Right atrium auricular region (tissue), 2 donors: ENCODE results near the gene PDE3B. TPM values are rescaled to one million over a fixed set of nuclear protein-coding genes. Genes with fewer than 3 reads are reported as not detected.
"Not testable (repeated sequence)": the region's sequence is repeated elsewhere in the genome, so short reads cannot be mapped to it uniquely, and the experiment has no call there.

ENCODE experiments used
- DNase-seq: peaks from one replicate; pipeline ENCODE4 v3.0.0-alpha.2; 2019; ENCODE audit warnings: low spot score
- H3K27ac ChIP-seq, 2 donors: fragments of 200-600 bp; sonication (generic); 1 replicate in 1 of 2; 2 replicates in 1 of 2; pipeline ENCODE4 v1.5.1; 2016 to 2019
- H3K27me3 ChIP-seq, 2 donors: fragments of 200-600 bp; sonication (generic); one replicate each; pipeline versions ENCODE4 v1.5.1 to v1.6.0; 2017 to 2019
- H3K36me3 ChIP-seq: fragments of 200-600 bp; sonication (generic); one replicate; pipeline ENCODE4 v1.5.1; 2016
- H3K4me1 ChIP-seq, 2 donors: fragments of 200-600 bp; sonication (generic); one replicate each; pipeline versions ENCODE4 v1.5.1 to v1.6.0; 2017 to 2019
- H3K4me3 ChIP-seq, 2 donors: fragments of 200-600 bp; sonication (generic); 1 replicate in 1 of 2; 2 replicates in 1 of 2; pipeline ENCODE4 v1.5.1; 2017 to 2019; ENCODE audit warnings: mild to moderate bottlenecking in 1 of 2, moderate library complexity in 1 of 2
- H3K9me3 ChIP-seq, 2 donors: fragments of 200-600 bp; sonication (generic); one replicate each; pipeline ENCODE4 v1.5.1; 2019
- total RNA-seq, 2 donors: library from RNA; depleted of rRNA; stranded (reverse); fragments of >200 nt; gene quantifications; one replicate each; pipeline ENCODE4 v1.1.0, GENCODE V29; 2016
- TF ChIP-seq, protein P1 (sequence below), 2 donors: fragments of 200-600 bp; sonication (generic); IDR thresholded peaks; one replicate each; pipeline ENCODE4 v1.5.1; 2019; ENCODE audit warnings: antibody characterized with exemption in 2 of 2

PDE3B gene
- total RNA-seq, 2 donors from 2014 or later: 13.9 to 15.3 TPM

DNA sequence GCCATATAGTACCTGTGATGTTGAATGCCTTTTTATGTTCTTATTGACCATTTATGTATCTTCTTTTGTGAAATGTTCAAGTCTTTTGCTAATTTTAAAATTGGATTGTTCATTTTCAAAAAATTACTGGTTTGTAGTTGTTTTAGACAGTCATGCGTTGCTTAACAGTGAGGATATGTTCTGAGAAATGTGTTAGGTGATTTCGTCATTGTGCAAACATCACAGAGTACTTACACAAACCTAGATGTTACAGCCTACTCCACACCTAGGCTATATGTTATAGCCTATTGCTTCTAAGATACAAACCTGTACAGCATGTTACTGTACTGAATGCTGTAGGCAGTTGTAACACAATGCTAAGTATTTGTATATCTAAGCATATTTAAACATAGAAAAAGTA is 32.5 kb downstream of the PDE3B start:
- H3K36me3 ChIP-seq: no peaks in the 10 kb centered on the region
- H3K27me3 ChIP-seq: no peaks in the 10 kb centered on the region
- TF ChIP-seq, protein P1, sequence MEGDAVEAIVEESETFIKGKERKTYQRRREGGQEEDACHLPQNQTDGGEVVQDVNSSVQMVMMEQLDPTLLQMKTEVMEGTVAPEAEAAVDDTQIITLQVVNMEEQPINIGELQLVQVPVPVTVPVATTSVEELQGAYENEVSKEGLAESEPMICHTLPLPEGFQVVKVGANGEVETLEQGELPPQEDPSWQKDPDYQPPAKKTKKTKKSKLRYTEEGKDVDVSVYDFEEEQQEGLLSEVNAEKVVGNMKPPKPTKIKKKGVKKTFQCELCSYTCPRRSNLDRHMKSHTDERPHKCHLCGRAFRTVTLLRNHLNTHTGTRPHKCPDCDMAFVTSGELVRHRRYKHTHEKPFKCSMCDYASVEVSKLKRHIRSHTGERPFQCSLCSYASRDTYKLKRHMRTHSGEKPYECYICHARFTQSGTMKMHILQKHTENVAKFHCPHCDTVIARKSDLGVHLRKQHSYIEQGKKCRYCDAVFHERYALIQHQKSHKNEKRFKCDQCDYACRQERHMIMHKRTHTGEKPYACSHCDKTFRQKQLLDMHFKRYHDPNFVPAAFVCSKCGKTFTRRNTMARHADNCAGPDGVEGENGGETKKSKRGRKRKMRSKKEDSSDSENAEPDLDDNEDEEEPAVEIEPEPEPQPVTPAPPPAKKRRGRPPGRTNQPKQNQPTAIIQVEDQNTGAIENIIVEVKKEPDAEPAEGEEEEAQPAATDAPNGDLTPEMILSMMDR (IDR thresholded peaks at IDR 0.05): no peak
- no peak overlapping the region for H3K27ac ChIP-seq
- no peak for DNase-seq
- H3K4me1 ChIP-seq: no peaks in the 10 kb centered on the region
- no peaks in the 10 kb centered on the region for H3K9me3 ChIP-seq
- no peak overlapping the region for H3K4me3 ChIP-seq

DNA sequence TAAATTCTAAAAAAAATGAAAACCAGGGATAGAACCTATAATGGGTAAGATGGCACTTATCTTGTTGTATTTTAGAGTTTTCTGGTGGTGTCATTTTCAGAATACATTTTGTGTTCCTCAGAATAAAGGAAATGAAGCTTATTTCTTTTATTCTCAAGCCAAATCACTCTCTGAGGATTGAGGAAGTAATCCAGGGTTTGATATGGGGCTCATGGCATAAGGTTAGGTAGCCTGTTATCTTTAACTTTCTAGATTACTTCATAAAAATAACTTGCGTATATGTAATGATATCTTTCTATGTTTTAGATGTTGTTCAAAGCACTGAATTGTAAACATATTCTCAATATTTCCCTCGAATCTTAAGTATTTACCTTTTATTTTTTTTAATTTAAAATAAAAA is 33.5 kb downstream of the PDE3B start:
- Histone ChIP-seq H3K36me3 (no peaks in the 10 kb centered on the region), H3K27me3 (no peaks in the 10 kb centered on the region), H3K4me3 (no peak overlapping the region), H3K27ac (no peak overlapping the region), H3K9me3 (no peaks in the 10 kb centered on the region), H3K4me1 (no peaks in the 10 kb centered on the region)
- no peak for DNase-seq
- TF ChIP-seq, protein P1 (IDR thresholded peaks at IDR 0.05): no peak

DNA sequence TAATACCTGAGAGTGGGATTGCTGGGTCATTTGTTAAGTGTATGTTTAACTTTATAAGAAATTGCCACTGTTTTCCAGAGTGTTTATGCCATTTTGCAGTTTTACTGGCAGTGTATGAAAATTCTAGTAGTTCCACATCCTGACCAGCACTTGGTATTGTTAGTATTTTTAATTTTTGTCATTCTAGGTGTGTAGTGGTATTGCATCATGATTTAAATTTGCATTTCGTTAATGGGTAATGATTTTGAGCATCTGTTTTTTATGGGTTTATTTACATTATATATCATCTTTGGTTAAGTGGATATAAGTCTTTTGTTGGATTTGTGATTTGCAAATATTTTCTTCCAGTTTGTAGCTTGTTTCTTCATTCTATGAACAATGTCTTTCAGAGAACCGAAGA is 34.7 kb downstream of the PDE3B start:
- TF ChIP-seq, protein P1 (IDR thresholded peaks at IDR 0.05): no peak
- Histone ChIP-seq H3K27me3 (no peaks in the 10 kb centered on the region), H3K4me3 (no peak overlapping the region), H3K9me3 (no peaks in the 10 kb centered on the region), H3K27ac (no peak overlapping the region), H3K36me3 (no peaks in the 10 kb centered on the region), H3K4me1 (no peaks in the 10 kb centered on the region)
- no peak for DNase-seq

DNA sequence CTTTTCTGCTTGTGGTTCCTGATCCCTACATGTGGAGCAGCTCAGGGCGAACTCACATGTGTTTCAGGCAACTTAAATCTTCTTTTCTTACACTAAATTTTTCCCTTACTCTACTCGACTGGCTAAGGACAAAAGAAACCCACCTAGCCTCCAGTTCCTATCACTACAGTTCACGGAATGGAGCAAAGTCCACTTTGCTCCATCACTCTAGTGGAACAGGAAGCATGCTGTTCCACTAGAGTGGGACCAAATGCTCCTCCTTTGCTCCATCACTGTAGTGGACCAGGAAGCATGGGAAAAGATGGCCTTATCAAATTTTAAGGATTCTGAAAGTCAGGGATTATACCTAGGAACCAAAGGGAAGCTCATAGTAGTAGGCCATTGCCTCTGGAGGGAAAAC is 36.1 kb downstream of the PDE3B start:
- H3K27me3 ChIP-seq: no peaks in the 10 kb centered on the region
- no peak overlapping the region for H3K27ac ChIP-seq
- no peak overlapping the region for H3K4me3 ChIP-seq
- TF ChIP-seq, protein P1 (IDR thresholded peaks at IDR 0.05): no peak
- no peaks in the 10 kb centered on the region for H3K36me3 ChIP-seq
- H3K9me3 ChIP-seq: no peaks in the 10 kb centered on the region
- no peaks in the 10 kb centered on the region for H3K4me1 ChIP-seq
- no peak for DNase-seq

DNA sequence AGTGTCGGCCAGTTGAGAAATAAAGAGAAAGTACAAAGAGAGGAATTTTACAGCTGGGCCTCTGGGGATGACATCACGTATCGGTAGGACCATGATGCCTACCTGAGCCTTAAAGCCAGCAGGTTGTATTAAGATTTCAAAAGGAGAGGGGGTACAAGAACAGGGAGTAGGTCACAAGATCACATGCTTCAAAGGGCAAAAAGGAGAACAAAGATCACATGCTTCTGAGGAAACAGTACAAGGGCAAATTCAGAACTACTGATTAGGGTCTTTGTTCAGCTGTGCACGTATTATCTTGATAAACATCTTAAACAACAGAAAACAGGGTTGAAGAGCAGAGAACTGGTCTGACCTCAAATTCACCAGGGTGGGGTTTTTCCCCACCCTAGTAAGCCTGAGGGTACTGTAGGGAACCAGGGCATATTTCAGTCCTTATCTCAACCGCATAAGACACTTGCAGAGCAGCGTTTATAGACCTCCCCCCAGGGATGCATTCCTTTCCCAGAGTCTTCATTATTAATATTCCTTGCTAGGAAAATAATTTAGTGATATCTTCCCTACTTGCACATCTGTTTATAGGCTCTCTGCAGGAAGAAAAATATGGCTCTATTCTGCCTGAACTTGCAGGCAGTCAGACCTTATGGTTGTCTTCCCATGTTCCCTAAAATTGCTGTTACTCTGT is 40.8 kb downstream of the PDE3B start:
- not testable (repeated sequence) for H3K27ac ChIP-seq, H3K4me1 ChIP-seq, H3K27me3 ChIP-seq, DNase-seq, H3K36me3 ChIP-seq, H3K9me3 ChIP-seq, H3K4me3 ChIP-seq

DNA sequence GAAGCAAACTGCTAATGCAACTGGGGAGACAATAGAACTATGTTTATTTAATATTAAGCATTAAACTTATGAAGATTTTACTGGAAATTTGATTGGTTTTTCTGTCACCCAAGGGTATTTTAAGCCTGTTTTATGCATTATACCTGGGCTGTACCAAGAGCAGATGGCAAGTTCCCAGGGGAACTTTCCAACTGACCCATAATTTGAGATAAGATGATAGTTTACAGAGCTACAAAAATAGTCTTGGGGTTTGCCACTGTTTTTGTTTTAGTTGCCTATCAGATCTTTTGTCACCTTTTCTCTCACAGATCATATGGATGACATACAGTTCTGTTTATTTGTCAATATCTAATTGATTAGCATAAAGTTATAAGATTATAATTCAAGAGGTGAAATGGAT is 43.9 kb downstream of the PDE3B start:
- DNase-seq: no peak
- Histone ChIP-seq H3K27me3 (no peaks in the 10 kb centered on the region), H3K4me3 (no peak overlapping the region), H3K4me1 (no peaks in the 10 kb centered on the region), H3K27ac (no peak overlapping the region), H3K36me3 (no peaks in the 10 kb centered on the region), H3K9me3 (no peaks in the 10 kb centered on the region)
- TF ChIP-seq, protein P1 (IDR thresholded peaks at IDR 0.05): no peak
